Endothelial cell of umbilical vein (primary cell): ENCODE measurements around the gene GET4. TPM values are rescaled to one million over a fixed set of nuclear protein-coding genes. Genes with fewer than 3 reads are reported as not detected.

Experiments used
- BruUV-seq: library from RNA; stranded (reverse); fragments of 400-500 nt; replicated peaks from 2 replicates; lab custom pipeline; 2021; lab: Mats Ljungman, UMichigan
- CTCF ChIA-PET: fragments of 300-600, 350-600 bp; sonication (Branson Sonifier 250); formaldehyde crosslinking; loops from one replicate; lab custom pipeline; 2021; ENCODE audit warnings: antibody characterized with exemption, inconsistent platforms; lab: Charles Lee
- POLR2A ChIA-PET: fragments of 300-600, 350-600 bp; sonication (Branson Sonifier 250); formaldehyde crosslinking; loops from one replicate; lab custom pipeline; 2021; ENCODE audit warnings: antibody characterized with exemption, inconsistent platforms; lab: Charles Lee
- DNase-seq: peaks from one replicate; pipeline ENCODE4 v3.0.0-alpha.2; 2011; ENCODE audit warnings: low read depth, low spot score
- FAIRE-seq: peaks from 2 replicates; lab custom pipeline; 2011; peaks lifted over from hg19 to GRCh38; lab: Jason Lieb, UNC
- H2AFZ ChIP-seq: 2 replicates; pipeline ENCODE4 v1.6.0; 2012; ENCODE audit warnings: low read depth, low read length, control low read depth, inconsistent platforms
- H3K27ac ChIP-seq: 2 replicates; pipeline ENCODE4 v1.5.1; 2011; ENCODE audit warnings: low read depth, mild to moderate bottlenecking, control low read depth, low read length, moderate library complexity; ENCODE audit not compliant: insufficient read depth
- H3K27me3 ChIP-seq, 2 experiments: 2 replicates each; pipeline versions ENCODE4 v1.6.0 to v1.6.1; 2011; ENCODE audit warnings: low read length in 2 of 2, mixed read lengths in 1 of 2; ENCODE audit not compliant: control insufficient read depth in 2 of 2, insufficient read depth in 2 of 2
- H3K36me3 ChIP-seq, 2 experiments: 2 replicates in 1 of 2; 3 replicates in 1 of 2; pipeline ENCODE4 v1.5.1; 2011; ENCODE audit warnings: low read length in 2 of 2, mild to moderate bottlenecking in 1 of 2, moderate library complexity in 1 of 2; ENCODE audit not compliant: control insufficient read depth in 2 of 2, insufficient read depth in 2 of 2; ENCODE audit errors: extremely low read depth in 1 of 2
- H3K4me1 ChIP-seq: 3 replicates; pipeline ENCODE4 v1.5.1; 2011; ENCODE audit warnings: mild to moderate bottlenecking, low read length; ENCODE audit not compliant: control insufficient read depth, insufficient read depth; ENCODE audit errors: extremely low read depth
- H3K4me2 ChIP-seq: 2 replicates; pipeline ENCODE4 v1.6.1; 2011; ENCODE audit warnings: low read length, control low read depth, mixed read lengths; ENCODE audit not compliant: insufficient read depth
- H3K4me3 ChIP-seq, 3 experiments: fragments of 200-600 bp in 1 of 3; sonication (generic), shearing (Covaris generic) in 1 of 3; replicated peaks in 1 of 3; 2 replicates each; pipeline ENCODE4 v1.5.1; 2011 to 2016; ENCODE audit warnings: control low read depth in 3 of 3, low read length in 3 of 3, mild to moderate bottlenecking in 2 of 3, inconsistent platforms in 1 of 3, low read depth in 1 of 3, moderate library complexity in 1 of 3; ENCODE audit not compliant: insufficient read depth in 1 of 3
- H3K79me2 ChIP-seq: 2 replicates; pipeline ENCODE4 v1.6.0; 2012; ENCODE audit warnings: low read length, inconsistent platforms; ENCODE audit not compliant: control insufficient read depth, insufficient read depth
- H3K9ac ChIP-seq: replicated peaks from 2 replicates; pipeline ENCODE3; 2011; ENCODE audit warnings: low read length, control low read depth; ENCODE audit not compliant: insufficient read depth; ENCODE audit errors: extremely low read depth
- H3K9me1 ChIP-seq: replicated peaks from 3 replicates; pipeline ENCODE4 v1.6.0; 2011; ENCODE audit warnings: mild to moderate bottlenecking, low read length; ENCODE audit not compliant: control insufficient read depth, insufficient read depth; ENCODE audit errors: extremely low read depth
- H3K9me3 ChIP-seq: replicated peaks from 2 replicates; pipeline ENCODE4 v1.5.1; 2012; ENCODE audit warnings: low read length, inconsistent platforms; ENCODE audit not compliant: control insufficient read depth, insufficient read depth
- H4K20me1 ChIP-seq: replicated peaks from 2 replicates; pipeline ENCODE3; 2011; ENCODE audit warnings: mild to moderate bottlenecking, low read length; ENCODE audit not compliant: control insufficient read depth, insufficient read depth; ENCODE audit errors: extremely low read depth
- EZH2 ChIP-seq: IDR thresholded peaks from 2 replicates; pipeline ENCODE4 v1.6.1; 2012; ENCODE audit warnings: borderline replicate concordance, low read depth, mild to moderate bottlenecking, moderate library complexity, low read length, inconsistent platforms; ENCODE audit not compliant: severe bottlenecking
- GATA2 ChIP-seq: IDR thresholded peaks from 2 replicates; pipeline ENCODE4 v1.7.0; 2011; ENCODE audit warnings: low read depth, mild to moderate bottlenecking, moderate library complexity, mixed read lengths, low read length; ENCODE audit not compliant: insufficient read length, insufficient read depth
- JUN ChIP-seq: IDR thresholded peaks from 2 replicates; pipeline ENCODE4 v1.6.1; 2011; ENCODE audit warnings: borderline replicate concordance, low read depth; ENCODE audit not compliant: insufficient read length, insufficient read depth
- MYC ChIP-seq: IDR thresholded peaks from one replicate; pipeline ENCODE4 v1.6.1; 2011; ENCODE audit warnings: mild to moderate bottlenecking, low read depth, low read length
- POLR2A ChIP-seq: IDR thresholded peaks from 2 replicates; pipeline ENCODE4 v1.6.1; 2012; ENCODE audit warnings: low read depth, mild to moderate bottlenecking, control low read depth, low read length
- POLR2AphosphoS5 ChIP-seq: IDR thresholded peaks from 2 replicates; pipeline ENCODE4 v1.6.1; 2012; ENCODE audit warnings: low read depth, mild to moderate bottlenecking, control low read depth, low read length, moderate library complexity; ENCODE audit not compliant: insufficient read depth
- dilution Hi-C: fragments of 300-500 bp; cut with MboI; formaldehyde crosslinking; loops from one replicate; pipeline ENCODE4 v1.15.0; 2019; ENCODE audit warnings: low sequenced_read_pairs; ENCODE audit not compliant: extremely low pct_ligation_motif_present
- intact Hi-C: fragments of 100-400 bp; cut with micrococcal nuclease; formaldehyde crosslinking; loops from one replicate; pipeline ENCODE4 v1.10.0; 2022
- polyA plus RNA-seq, 4 experiments: library from polyadenylated mRNA; depleted of rRNA in 3 of 4; stranded (reverse) in 3 of 4; unstranded in 1 of 4; fragments of >200 nt; gene quantifications; 2 replicates each; pipeline versions ENCODE4 v1.2.1 to v1.2.3, GENCODE V29; 2011 to 2012; ENCODE audit warnings: missing spikeins in 1 of 4
- total RNA-seq: library from RNA; stranded (reverse); gene quantifications from 2 replicates; pipeline ENCODE4 v1.2.3, GENCODE V29; 2021
- TF ChIP-seq, protein P1 (sequence below), 2 donors: IDR thresholded peaks; 1 replicate in 1 of 2; 2 replicates in 1 of 2; pipeline ENCODE4 v1.5.1; 2011; ENCODE audit warnings: low read length in 2 of 2, mild to moderate bottlenecking in 2 of 2, moderate library complexity in 2 of 2, control low read depth in 1 of 2, inconsistent platforms in 1 of 2, low read depth in 1 of 2; ENCODE audit not compliant: insufficient read depth in 1 of 2; ENCODE audit errors: extremely low read depth in 1 of 2
- TF ChIP-seq, protein P2 (sequence below): IDR thresholded peaks from 2 replicates; pipeline ENCODE4 v1.6.1; 2011; ENCODE audit not compliant: insufficient read depth, insufficient read length

GET4 gene
- total and polyA plus RNA-seq, 2 donors (not counting 3 experiments of a cell fraction or from before 2014, with no cell fraction given) = 48.4 to 58.1 TPM

DNA sequence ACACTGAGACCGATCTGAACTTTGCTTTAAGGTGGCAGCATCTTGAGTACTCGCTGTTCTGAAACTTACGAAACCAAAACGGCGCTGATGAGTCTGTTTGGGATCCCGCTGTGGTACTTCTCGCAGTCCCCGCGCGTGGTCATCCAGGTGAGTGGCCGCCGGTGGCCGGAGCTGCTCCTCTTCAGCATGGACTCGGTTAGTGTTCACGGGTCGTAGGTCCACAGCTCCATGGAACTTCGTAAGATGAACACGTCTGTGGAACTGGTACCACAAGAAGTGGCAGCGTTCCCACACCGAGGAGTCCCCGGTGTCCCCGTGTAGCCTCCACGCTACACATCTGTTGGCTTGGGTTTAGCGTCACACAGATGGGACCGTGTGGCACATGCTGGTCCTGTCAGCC lies 10.4 kb upstream of the GET4 start:
- Histone ChIP-seq H3K4me2 (no peak overlapping the region), H3K4me3 (no peak overlapping the region), H3K9me1 (no peaks in the 10 kb centered on the region), H3K9me3 (no peaks in the 10 kb centered on the region), H3K4me1 (peaks cover 10% of the 10 kb centered on the region), H4K20me1 (no peaks in the 10 kb centered on the region), H3K27me3 (no peaks in the 10 kb centered on the region), H3K36me3 (peaks cover 6 to 10% of the 10 kb centered on the region in 2 experiments), H3K79me2 (no peaks in the 10 kb centered on the region), H3K27ac (no peak overlapping the region), H2AFZ (no peak overlapping the region), H3K9ac (no peak overlapping the region)
- dilution Hi-C loops = no loop called here
- no peak for FAIRE-seq
- intact Hi-C loops = loop anchor here (2.0 kb wide), 1 partner anchor 53 kb away; no protein-coding TSS in a partner anchor
- no peak for DNase-seq
- BruUV-seq = no TSS peak
- ChIA-PET CTCF (interaction anchor here (1.2 kb wide), 1 partner anchor 80 kb away, joined by 3 read pairs; no protein-coding TSS in a partner anchor), POLR2A (no interaction called here)
- no peak for TF ChIP-seq POLR2A
- TF ChIP-seq JUN = no peak
- TF ChIP-seq EZH2 = no peak
- TF ChIP-seq, protein P1, sequence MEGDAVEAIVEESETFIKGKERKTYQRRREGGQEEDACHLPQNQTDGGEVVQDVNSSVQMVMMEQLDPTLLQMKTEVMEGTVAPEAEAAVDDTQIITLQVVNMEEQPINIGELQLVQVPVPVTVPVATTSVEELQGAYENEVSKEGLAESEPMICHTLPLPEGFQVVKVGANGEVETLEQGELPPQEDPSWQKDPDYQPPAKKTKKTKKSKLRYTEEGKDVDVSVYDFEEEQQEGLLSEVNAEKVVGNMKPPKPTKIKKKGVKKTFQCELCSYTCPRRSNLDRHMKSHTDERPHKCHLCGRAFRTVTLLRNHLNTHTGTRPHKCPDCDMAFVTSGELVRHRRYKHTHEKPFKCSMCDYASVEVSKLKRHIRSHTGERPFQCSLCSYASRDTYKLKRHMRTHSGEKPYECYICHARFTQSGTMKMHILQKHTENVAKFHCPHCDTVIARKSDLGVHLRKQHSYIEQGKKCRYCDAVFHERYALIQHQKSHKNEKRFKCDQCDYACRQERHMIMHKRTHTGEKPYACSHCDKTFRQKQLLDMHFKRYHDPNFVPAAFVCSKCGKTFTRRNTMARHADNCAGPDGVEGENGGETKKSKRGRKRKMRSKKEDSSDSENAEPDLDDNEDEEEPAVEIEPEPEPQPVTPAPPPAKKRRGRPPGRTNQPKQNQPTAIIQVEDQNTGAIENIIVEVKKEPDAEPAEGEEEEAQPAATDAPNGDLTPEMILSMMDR (IDR thresholded peaks at IDR 0.05; ENCODE audit: extremely low read depth in 1 of 2, insufficient read depth in 1 of 2, low read depth in 1 of 2, low read length in 2 of 2) = no peak
- no peak for TF ChIP-seq GATA2
- TF ChIP-seq MYC = no peak
- TF ChIP-seq POLR2AphosphoS5 = no peak
- TF ChIP-seq, protein P2, sequence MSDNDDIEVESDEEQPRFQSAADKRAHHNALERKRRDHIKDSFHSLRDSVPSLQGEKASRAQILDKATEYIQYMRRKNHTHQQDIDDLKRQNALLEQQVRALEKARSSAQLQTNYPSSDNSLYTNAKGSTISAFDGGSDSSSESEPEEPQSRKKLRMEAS = no peak
